ENCODE measurements around the gene PMCH. TPM values are rescaled to one million over a fixed set of nuclear protein-coding genes. Genes with fewer than 3 reads are reported as not detected.

The PMCH gene
- polyA plus RNA-seq, 1 of the 3 experiments (the other 2 are of a cell fraction), result not detected

DNA sequence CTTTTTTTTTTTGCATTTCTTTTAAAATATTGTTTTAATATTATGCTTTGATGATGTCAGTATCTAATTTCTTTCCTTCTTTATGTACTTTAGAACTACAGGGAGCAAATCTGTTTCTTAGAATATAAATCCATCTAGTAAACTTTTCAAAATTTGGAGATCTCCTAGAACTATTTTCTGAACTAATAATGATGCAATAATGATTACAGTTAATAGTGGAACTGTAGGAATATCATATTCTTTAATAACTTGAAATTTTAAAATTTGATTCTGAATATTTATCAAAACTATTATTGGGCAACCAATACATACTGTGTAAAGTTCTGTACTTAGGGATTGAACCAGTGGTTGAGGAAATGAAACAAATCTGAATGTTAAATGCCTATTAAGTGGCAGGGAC is 23.1 kb upstream of the PMCH start:
- TF ChIP-seq, protein P1, sequence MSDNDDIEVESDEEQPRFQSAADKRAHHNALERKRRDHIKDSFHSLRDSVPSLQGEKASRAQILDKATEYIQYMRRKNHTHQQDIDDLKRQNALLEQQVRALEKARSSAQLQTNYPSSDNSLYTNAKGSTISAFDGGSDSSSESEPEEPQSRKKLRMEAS (IDR thresholded peaks at IDR 0.05; ENCODE audit: low read depth), result no peak
- TF ChIP-seq, protein P2, sequence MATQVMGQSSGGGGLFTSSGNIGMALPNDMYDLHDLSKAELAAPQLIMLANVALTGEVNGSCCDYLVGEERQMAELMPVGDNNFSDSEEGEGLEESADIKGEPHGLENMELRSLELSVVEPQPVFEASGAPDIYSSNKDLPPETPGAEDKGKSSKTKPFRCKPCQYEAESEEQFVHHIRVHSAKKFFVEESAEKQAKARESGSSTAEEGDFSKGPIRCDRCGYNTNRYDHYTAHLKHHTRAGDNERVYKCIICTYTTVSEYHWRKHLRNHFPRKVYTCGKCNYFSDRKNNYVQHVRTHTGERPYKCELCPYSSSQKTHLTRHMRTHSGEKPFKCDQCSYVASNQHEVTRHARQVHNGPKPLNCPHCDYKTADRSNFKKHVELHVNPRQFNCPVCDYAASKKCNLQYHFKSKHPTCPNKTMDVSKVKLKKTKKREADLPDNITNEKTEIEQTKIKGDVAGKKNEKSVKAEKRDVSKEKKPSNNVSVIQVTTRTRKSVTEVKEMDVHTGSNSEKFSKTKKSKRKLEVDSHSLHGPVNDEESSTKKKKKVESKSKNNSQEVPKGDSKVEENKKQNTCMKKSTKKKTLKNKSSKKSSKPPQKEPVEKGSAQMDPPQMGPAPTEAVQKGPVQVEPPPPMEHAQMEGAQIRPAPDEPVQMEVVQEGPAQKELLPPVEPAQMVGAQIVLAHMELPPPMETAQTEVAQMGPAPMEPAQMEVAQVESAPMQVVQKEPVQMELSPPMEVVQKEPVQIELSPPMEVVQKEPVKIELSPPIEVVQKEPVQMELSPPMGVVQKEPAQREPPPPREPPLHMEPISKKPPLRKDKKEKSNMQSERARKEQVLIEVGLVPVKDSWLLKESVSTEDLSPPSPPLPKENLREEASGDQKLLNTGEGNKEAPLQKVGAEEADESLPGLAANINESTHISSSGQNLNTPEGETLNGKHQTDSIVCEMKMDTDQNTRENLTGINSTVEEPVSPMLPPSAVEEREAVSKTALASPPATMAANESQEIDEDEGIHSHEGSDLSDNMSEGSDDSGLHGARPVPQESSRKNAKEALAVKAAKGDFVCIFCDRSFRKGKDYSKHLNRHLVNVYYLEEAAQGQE (IDR thresholded peaks at IDR 0.05; ENCODE audit: low read depth, low read length), result no peak
- TF ChIP-seq NFIC (IDR thresholded peaks at IDR 0.05; ENCODE audit: borderline replicate concordance), result no peak
- TF ChIP-seq TCF12 (IDR thresholded peaks at IDR 0.05), result no peak
- no peak for TF ChIP-seq ELF1 (IDR thresholded peaks at IDR 0.05)
- no peak for TF ChIP-seq FOXM1 (IDR thresholded peaks at IDR 0.05; ENCODE audit: low read depth)
- TF ChIP-seq, protein P3, sequence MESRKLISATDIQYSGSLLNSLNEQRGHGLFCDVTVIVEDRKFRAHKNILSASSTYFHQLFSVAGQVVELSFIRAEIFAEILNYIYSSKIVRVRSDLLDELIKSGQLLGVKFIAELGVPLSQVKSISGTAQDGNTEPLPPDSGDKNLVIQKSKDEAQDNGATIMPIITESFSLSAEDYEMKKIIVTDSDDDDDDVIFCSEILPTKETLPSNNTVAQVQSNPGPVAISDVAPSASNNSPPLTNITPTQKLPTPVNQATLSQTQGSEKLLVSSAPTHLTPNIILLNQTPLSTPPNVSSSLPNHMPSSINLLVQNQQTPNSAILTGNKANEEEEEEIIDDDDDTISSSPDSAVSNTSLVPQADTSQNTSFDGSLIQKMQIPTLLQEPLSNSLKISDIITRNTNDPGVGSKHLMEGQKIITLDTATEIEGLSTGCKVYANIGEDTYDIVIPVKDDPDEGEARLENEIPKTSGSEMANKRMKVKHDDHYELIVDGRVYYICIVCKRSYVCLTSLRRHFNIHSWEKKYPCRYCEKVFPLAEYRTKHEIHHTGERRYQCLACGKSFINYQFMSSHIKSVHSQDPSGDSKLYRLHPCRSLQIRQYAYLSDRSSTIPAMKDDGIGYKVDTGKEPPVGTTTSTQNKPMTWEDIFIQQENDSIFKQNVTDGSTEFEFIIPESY (IDR thresholded peaks at IDR 0.05; ENCODE audit: borderline replicate concordance, low read depth), result no peak
- no peak for TF ChIP-seq GABPA (IDR thresholded peaks at IDR 0.05; ENCODE audit: low read depth)
- no peak for TF ChIP-seq FOXJ3 (CRISPR knock-in tag; IDR thresholded peaks at IDR 0.05)
- no peak for TF ChIP-seq USF2 (IDR thresholded peaks at IDR 0.05; ENCODE audit: borderline replicate concordance, low read depth, low read length)
- TF ChIP-seq GATA2 (CRISPR knock-in tag; IDR thresholded peaks at IDR 0.05), result no peak
- Histone ChIP-seq H3F3A (replicated peaks; ENCODE audit: insufficient read depth) (no peaks in the 10 kb centered on the region), H3K36me3 (replicated peaks in 1 of 2; ENCODE audit: control insufficient read depth in 1 of 2, insufficient read depth in 2 of 2, low read length in 1 of 2) (no peaks in the 10 kb centered on the region), H3K4me1 (ENCODE audit: control insufficient read depth in 1 of 2, insufficient read depth in 2 of 2, low read depth in 1 of 2, low read length in 1 of 2) (peaks cover 0 to 4% of the 10 kb centered on the region in 2 experiments; a peak in 2 of 4 replicates), H3K9ac (no peak overlapping the region), H3K27ac (ENCODE audit: low read depth in 2 of 2, low read length in 1 of 2) (no peak overlapping the region), H3K9me3 (no peaks in the 10 kb centered on the region), H3K4me3 (ENCODE audit: low read depth in 2 of 2, low read length in 1 of 2) (no peak overlapping the region), H3K79me2 (ENCODE audit: insufficient read depth) (no peaks in the 10 kb centered on the region), H4K20me1 (ENCODE audit: insufficient read depth) (no peaks in the 10 kb centered on the region), H3K27me3 (ENCODE audit: insufficient read depth) (no peaks in the 10 kb centered on the region), H2AFZ (ENCODE audit: low read depth) (no peak overlapping the region), H3K9me2 (no peaks in the 10 kb centered on the region), H3K4me2 (no peak overlapping the region)
- ChIA-PET POLR2A (no interaction called here), CTCF (no interaction called here)
- no peak for DNase-seq
